GM18507 (cell line): ENCODE measurements around the gene MYPN.
"Not testable (repeated sequence)": the region's sequence is repeated elsewhere in the genome, so short reads cannot be mapped to it uniquely, and the experiment has no call there.

Experiments
- DNase-seq: peaks from one replicate; pipeline ENCODE4 v3.0.0; 2011; ENCODE audit warnings: low read depth; ENCODE audit not compliant: insufficient read length; ENCODE audit errors: extremely low spot score
- FAIRE-seq: peaks from 2 replicates; lab custom pipeline; 2011; peaks lifted over from hg19 to GRCh38; lab: Jason Lieb, UNC

MYPN gene

GRCh38 chr10:68109331-68109730 lies at the start of gene MYPN:
Gene MYPN, plus strand, starts transcription at chr10:68109488. Its CDS starts 11,951 bp downstream, at chr10:68121439.
- FAIRE-seq (no peak), DNase-seq (no peak)

- DNase-seq (no peak), FAIRE-seq (no peak)
Observed at GRCh38 chr10:68067029-68067428, 42.3 kb upstream of the MYPN start.

- no peak for FAIRE-seq
- no peak for DNase-seq
Observed at GRCh38 chr10:68067508-68067907, 41.8 kb upstream of the MYPN start.

GRCh38 chr10:68073631-68074030 lies 35.7 kb upstream of the MYPN start:
- FAIRE-seq = no peak
- DNase-seq = no peak

DNA sequence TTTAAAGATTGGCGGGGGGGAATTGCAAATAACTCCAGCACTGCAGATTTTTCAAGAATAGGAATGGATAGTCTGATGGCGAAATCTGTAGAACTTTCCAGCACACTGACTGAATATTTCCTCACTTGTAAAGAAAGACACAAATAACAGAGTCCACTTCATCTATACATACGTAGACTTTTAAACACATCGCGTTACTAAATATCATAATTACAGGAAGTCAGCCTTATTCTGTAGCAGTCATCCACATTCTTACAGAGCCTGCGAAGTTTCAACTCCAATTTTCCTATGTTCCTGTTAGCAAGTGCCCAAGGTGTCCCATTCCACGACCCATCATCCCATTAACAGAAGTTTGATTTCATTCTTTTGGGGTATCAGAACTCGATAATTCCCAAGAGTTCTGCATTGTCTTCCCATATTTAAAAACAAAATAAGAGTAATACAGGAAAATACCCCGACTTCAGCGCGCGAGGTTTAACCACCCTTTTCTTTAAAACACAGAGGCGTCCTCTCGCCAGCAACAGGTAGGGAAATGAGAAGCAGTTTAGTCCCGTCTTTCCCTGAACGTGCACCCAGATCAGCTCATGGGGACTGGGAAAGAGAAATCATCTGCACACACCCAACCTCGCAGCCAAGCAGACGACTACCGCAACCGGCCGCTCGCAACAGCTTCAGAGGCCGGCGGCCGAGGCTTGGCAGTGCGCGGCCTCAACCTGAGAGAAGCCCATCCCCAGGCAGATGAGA lies 35.1 kb upstream of the MYPN start:
- FAIRE-seq (peak; percentile 39), DNase-seq (no peak)

DNA sequence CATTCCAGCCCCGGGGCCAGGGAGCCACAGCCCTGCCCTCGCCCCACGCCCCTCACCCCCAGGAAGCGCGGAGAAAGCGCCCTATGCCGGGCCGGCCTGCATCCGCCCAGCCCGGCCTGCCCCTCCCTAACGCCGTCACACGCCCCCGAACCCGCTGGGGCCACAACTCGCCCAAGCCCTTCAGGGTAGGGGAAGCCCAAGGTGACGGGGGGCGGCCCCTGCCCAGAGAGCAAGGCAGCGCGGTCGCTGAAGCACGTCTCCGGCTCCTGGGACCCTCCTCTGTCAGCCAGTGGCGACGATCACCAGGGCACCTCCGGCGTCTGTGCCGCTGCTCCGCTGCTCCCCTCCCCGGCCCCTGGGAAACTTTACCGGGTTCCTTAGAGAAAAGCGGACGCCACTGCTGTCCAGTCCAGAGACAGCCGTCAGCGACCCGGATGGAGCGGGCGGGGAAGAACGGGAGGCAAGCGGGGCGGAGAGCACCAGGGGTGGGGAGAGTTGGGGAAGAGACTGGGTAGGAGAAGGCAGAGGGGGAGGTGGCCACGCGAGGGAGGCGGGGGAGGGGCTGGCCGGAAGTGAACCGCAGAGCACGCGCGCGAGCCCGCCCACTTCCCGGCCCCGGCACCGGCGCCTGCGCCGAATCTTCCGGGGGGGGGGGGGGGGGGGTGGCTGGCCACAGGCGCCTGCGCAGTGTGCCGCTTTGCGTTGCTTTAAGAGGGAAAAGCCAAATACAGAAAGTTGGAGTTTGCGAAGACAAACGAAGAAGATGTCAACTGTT lies 34.3 kb upstream of the MYPN start, which contains the start of gene HERC4:
Gene HERC4 (minus strand): TSS at position 509 of the 775 bp plus-strand sequence. CDS start 2,175 bp downstream, outside the sequence.
- peak; percentile 87 for DNase-seq
- peak; percentile 89 for FAIRE-seq

GRCh38 chr10:68075550-68076004 lies 33.7 kb upstream of the MYPN start:
- DNase-seq (no peak), FAIRE-seq (no peak)

GRCh38 chr10:68076081-68076480 lies 33.2 kb upstream of the MYPN start:
- DNase-seq, FAIRE-seq: not testable (repeated sequence)

DNA sequence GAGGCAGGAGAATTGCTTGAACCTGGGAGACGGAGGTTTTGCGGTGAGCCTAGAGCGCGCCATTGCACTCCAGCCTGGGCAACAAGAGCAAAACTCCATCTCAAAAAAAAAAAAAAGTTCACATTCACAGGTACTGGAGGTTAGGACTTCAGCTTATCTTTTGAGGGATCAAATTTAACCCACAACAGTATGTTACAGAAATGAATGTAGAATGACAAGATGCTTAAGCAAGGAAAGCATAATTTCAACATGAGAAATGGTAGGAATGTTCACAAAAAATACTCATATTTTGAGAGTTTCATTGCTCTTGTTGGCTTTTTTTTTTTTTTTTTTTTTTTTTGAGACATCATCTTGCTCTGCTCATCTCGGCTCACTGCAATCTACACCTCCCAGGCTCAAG lies 32.3 kb upstream of the MYPN start:
- FAIRE-seq = no peak
- DNase-seq = no peak

DNA sequence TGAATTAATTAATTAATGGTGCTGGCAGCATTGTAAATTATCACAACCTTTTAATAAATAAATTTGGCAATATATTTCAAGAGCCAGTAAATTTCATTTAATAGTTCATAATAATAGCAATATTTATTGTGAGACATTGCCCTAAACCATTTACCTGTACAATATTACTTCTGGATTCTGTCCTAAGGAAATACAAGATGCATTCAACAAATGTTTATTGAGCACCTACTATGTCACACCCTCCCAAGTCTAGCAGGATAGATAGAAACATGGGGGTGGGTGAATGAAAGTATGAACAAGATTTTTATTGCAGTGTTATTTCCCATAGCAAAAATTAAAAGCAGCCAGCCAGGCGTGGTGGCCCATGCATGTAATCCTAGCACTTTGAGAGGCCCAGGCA lies 29.9 kb upstream of the MYPN start:
- no peak for FAIRE-seq
- DNase-seq = no peak

DNA sequence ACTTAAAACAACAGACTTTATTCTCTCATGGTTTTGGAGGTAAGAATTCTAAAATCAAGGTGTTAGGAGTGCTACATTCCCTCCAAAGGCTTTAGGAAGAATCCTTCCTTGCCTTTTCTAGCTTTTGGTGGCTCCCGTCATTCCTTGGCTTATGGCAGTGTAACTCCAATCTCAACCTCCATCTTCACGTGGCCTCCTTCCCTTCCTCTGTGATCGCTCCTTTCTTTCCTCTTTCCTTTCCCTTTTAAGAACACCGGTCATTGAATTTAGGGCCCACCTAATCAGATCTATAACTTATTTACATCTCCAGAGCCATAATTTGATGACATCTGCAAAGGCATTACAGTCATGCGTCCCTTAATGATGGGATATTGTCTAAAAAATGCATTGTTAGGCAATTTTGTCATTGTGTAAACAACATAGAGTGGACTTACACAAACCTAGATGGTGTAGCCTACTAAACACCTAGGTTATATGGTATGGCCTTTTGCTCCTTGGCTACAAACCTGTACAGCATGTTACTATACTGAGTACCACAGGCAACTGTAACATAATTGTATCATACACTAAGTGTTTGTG lies 28.3 kb upstream of the MYPN start:
- FAIRE-seq (no peak), DNase-seq (no peak)

DNA sequence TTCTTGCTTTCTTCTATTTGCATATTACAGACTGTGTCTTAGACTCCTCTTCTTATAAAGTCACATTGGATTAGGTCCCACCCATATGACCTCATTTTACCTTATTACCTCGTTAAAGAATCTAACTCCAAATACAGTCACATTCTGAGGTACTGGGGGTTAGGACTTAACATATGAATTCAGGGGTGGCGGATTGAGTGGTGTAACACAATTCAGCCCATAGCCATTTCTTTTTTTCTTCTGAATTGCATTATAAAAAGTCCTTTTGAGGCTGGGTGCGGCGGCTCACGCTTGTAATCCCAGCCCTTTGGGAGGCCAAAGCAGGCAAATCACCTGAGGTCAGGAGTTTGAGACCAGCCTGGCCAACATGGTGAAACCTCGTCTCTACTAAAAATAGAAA lies 27.4 kb upstream of the MYPN start:
- FAIRE-seq (no peak), DNase-seq (no peak)

GRCh38 chr10:68082872-68083271 lies 26.4 kb upstream of the MYPN start:
- FAIRE-seq (peak; percentile 31), DNase-seq (no peak)

- FAIRE-seq (no peak), DNase-seq (no peak)
Observed at GRCh38 chr10:68083953-68084352, 25.3 kb upstream of the MYPN start.

- FAIRE-seq (no peak), DNase-seq (no peak)
Observed at GRCh38 chr10:68084469-68084868, 24.8 kb upstream of the MYPN start.

- FAIRE-seq = no peak
- DNase-seq = no peak
Observed at GRCh38 chr10:68086011-68086410, 23.3 kb upstream of the MYPN start.

DNA sequence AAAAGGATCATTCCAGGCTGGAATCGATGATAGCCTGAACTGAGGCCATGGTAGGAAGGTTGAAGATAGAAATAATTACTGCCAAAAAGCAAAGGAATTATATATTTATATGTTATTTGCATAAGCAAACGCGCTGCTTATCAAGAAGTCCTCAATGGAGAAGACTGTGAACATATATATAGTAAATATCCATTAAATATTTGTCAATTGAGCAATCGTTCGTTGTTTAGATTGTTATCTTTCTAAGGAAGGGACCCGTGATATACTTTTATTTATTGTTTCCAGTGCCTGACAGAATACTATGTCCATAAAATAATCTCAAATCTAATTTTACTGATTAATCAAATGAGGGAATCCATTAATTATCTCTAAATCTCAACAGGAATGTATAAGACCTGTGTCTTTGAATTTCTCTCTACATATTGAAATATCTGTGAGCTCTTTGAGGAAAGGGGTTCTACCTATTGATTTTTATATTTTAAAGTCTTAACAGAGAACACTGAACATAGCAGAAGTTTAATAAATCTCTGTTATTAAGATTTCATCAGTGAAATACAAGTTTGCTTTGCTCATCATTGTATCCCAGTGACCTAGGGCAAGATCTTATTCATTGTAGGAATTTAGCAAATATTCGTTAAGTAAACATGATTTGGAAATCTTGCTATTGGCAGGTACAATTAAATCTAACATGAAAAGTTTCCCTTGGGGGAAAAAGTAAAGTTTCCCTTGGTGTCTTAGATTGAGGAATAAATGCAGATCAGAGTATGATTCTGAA lies 22.2 kb upstream of the MYPN start:
- FAIRE-seq = no peak
- DNase-seq = no peak

DNA sequence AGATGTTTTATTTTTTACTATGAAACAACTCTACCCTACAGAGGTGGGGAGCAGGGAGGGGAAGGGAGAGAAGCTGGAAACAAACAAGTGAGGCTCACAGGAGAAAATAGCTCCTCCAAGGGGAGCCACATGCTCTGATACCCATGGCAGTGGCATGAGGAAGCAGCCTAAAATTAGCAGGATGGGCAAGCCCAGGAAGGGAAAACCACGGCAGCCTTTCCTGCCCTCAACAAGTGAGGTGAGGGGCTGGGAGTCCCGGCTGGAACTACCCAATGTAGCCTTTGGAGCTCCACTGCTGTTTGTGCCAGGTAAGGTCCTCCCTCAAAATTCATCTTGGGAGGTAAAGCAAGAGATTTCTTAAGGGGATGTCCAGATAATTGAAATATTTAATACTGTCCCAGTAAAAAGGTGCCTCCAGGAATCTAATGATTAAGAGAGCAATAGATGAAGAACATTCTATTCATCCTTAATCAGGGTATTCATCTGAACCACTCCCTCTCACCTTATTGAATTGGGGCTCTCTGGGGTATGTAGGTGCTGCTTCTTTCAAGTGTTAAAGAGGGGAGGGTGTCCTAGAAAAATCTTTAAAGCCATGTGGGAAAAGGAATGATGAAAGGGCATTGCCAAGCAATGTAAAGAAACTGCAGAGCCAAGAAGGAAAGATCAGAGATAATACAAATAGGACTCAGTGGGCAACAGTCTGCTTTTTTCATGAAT lies 21.4 kb upstream of the MYPN start:
- FAIRE-seq = peak; percentile 50
- DNase-seq = no peak

- FAIRE-seq (peak; percentile 79), DNase-seq (no peak)
Observed at GRCh38 chr10:68088740-68089139, 20.5 kb upstream of the MYPN start.
